Epidermal melanocyte (primary cell): ENCODE data around the gene MATCAP1.
A peak's percentile ranks its signal among the peaks of the same experiment; 100 is the strongest.

Experiments
- DNase-seq: peaks from one replicate; pipeline ENCODE4 v3.0.0; 2011; ENCODE audit warnings: low spot score; ENCODE audit not compliant: insufficient read length

MATCAP1 gene

DNA sequence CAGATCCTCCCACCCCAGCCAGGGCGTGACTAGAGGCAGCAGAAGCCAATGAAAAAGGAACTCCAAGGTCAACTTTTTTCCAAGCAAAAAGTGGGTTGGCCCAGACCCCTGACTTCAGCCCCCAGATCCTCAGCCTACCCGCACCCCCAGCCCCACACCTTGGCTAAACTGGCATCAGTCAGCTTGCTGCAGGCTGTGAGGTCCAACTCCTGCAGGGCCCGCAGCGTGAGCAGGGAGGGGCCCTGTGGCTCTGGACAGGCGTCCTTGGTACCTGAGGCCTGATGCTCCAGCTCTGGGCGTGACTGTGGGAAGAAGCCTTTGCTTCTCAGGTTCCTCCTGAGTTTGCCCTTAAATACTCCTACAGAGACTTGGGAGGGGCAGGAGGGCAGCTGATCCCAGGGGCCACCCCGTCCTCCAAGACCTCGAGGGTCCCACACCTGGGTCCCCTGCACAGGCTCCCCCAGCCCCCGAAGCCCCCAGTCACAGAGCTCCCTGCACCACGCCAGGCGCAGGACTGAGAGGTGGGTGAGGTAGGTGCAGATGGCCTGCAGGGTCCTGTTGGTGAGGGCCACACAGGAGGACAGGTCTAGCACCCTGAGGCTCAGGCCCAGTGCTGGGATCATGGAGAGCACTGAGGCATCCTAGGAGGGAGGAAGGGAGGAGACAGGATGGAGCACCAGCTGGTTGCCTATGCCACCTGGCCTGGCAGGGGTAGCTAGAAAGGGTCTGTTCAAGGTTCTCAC is 24.6 kb upstream of the MATCAP1 start:
- DNase-seq, result no peak

GRCh38 chr16:67207249-67208091 is 23.7 kb upstream of the MATCAP1 start:
- DNase-seq, result no peak

DNA sequence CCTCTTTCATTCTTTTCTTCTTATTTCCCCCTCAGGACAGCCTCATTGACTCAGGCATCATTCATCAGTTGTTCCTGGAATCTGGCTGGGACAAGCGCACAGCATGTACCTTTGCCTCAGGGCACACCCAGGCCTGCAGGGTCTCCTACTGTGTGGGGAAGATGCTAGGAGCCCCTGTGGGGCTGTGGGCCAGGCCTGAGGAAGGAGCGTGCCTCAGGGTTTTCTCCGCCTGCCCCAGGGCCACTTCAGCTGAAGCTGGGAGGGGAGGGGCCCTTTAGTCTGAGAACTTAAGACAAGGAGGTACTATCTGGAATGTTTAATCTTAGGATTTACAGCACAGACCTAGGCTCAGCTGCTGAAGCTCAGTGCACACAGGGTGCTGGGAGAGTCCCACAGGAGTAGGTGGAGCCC is 23.1 kb upstream of the MATCAP1 start:
- no peak for DNase-seq

- no peak for DNase-seq
Measured at GRCh38 chr16:67206129-67206837, 22.5 kb upstream of the MATCAP1 start.

DNA sequence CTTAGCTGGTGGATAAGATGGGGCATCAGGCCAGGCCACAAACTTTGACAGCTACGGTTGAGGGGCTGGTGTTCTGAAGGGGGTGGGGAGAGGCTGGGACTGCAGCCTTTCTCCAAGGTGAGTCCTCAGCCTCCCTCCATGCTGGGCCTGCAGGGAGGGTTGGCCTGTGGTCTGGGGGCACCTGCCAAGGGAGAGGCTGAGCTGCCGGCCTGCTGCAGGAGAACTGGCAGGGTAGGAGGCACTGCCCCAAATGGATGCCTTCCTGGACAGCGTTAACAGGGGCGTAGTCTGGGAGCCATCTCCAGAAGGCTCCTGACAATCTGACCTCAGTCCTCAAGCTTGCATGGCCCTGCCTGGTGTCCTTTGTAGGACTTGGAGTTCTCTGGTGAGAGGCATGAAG is 20.3 kb upstream of the MATCAP1 start:
- DNase-seq, result no peak

DNA sequence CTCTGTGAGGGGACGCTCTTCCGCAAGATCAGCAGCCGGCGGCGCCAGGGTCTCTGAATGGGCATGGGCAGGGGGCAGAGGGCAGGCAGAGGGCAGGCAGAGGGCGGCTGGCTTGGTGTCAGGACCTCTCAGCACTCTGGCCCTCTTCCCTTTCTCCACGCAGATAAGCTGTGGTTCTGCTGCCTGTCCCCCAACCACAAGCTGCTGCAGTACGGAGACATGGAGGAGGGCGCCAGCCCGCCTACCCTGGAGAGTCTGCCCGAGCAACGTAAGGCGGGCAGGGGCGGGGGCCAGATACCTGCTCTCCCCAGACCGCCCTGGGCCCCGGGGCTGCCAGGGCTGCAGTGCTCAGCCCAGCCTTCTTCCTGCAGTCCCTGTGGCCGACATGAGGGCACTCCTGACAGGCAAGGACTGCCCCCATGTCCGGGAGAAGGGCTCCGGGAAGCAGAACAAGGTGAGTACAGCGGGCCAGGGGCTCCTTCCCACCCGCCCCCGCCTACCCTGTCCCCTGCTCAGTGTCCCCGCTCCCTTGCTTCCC is 19.3 kb upstream of the MATCAP1 start:
- DNase-seq, result no peak

- no peak for DNase-seq
Measured at GRCh38 chr16:67202426-67202825, 18.7 kb upstream of the MATCAP1 start.

DNA sequence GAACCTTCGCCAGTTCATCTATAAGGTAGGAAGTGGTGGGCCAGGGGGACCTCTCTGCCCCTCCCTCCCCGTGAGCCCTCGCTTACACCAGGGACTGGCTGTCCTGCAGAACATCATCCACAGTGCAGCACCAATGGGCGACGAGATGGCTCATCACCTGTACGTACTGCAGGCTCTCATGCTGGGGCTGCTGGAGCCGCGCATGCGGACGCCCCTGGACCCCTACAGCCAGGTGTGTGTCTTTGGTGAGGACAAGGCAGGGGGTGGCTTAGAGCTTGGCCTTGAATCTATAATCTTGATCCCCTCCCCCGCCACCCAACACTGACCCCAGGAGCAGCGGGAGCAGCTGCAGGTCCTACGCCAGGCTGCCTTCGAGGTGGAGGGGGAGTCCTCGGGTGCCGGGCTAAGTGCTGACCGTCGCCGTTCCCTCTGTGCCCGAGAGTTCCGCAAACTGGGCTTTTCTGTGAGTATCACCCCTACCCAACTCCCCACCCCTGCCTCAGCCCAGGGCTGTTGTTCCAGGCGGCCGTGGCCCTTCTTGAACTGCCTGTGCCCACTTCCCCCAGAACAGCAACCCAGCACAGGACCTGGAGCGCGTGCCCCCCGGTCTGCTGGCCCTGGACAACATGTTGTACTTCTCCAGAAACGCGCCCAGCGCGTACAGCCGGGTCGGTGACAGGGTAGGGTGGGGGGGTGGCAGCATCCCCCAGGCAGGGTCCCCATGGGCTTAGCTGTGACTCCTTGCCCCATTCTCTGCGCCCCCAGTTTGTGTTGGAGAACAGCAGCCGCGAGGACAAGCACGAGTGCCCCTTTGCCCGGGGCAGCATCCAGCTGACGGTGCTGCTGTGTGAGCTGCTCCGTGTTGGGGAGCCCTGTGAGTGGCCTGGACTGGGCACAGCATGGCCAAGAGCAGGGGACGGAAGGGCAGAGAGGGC is 17.9 kb upstream of the MATCAP1 start:
- DNase-seq, result no peak

DNA sequence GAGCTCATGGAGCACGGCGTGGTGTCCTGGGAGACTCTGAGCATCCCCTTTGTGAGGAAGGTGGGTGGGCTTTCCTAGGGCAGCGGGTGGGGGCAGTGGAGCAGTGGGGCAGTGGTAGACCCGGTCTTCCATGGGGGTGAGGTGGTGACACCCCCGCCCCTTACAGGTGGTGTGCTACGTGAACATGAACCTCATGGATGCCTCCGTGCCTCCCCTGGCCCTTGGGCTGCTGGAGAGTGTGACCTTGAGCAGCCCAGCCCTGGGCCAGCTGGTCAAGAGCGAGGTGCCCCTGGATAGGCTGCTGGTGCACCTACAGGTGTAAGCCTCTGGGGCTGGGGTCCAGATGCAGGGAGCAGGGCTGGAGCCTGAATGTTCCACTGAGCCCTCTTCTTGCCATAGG is 16.7 kb upstream of the MATCAP1 start:
- DNase-seq, result no peak

- no peak for DNase-seq
Measured at GRCh38 chr16:67199808-67200198, 16.0 kb upstream of the MATCAP1 start.

DNA sequence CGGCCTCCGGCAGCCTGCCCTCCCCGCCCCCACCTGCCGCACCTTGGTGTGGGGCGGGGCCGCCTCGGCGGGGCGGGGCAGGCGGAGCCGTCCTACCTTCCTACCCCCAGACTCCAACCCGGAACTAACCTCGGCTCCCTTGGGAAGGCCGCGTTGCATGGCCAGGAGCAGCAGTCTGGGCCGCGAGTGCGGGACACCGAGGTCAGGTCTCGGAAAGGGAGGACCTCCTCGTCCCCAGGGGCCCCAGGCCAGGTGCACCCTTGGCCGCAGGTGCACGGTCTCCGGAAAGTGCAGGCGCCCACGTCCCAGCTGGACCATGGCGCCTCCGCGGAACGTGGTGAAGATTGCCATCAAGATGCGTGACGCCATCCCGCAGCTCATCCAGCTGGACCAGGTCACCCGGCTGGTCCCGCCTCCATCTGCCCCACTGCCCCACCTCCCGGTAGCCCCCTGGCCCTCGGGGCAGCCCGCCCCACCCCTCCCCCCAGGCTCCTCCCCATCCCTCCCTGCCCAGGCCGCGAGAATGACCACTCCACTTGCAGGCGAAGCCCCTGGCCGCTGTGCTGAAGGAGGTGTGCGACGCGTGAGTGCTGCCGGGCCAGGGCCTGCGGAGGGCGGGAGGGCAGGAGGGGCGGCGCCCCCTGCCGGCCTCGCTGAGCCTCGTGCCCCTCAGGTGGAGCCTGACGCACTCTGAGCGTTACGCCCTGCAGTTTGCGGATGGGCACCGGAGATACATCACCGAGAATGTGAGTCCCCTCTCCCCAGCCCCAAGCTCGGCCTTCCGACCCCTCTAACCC is 15.4 kb upstream of the MATCAP1 start, which contains the start of gene ELMO3:
ELMO3 (plus strand) TSS at position 121 of the 797 bp plus-strand sequence; CDS start at position 317, 196 bp downstream.
- DNase-seq, result no peak

DNA sequence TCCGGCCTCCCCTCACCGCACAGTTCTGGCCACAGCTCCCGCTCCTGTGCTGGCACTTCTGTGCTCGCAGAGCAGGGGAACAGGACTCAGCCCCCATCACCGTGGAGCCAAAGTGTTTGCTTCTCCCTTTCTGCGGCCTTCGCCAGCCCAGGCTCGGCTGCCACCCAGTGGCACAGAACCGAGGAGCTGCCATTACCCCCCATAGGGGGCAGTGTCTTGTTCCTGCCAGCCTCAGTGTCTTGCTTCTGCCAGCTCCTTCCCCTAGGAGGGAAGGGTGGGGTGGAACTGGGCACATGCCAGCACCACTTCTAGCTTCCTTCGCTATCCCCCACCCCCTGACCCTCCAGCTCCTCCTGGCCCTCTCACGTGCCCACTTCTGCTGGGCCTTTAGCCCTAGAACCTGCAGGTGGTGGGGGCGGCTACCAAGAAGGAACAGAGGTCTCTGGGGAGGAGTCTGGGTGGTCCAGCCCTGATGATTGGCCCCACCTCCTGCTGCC is 14.5 kb upstream of the MATCAP1 start:
- no peak for DNase-seq

DNA sequence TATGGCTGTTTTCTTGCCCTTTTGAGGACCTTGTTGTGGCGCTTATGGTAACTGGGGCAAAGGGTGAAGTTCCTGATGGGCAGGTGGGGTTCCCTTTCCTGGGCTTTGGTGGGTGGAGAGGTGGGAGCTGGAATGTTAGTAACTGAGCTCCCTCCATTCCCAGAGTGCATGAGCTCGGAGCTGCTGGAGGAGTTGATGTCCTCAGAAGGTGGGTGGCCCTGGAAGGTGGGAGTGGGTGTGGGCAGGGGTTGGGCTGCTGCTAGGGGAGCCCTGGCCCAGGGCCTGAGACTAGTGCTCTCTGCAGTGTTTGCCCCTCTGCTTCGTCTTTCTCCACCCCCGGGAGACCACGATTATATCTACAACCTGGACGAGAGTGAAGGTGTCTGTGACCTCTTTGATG is 13.9 kb upstream of the MATCAP1 start:
- no peak for DNase-seq

GRCh38 chr16:67196881-67197280 is 13.1 kb upstream of the MATCAP1 start:
- no peak for DNase-seq

GRCh38 chr16:67195676-67196075 is 11.9 kb upstream of the MATCAP1 start:
- no peak for DNase-seq

DNA sequence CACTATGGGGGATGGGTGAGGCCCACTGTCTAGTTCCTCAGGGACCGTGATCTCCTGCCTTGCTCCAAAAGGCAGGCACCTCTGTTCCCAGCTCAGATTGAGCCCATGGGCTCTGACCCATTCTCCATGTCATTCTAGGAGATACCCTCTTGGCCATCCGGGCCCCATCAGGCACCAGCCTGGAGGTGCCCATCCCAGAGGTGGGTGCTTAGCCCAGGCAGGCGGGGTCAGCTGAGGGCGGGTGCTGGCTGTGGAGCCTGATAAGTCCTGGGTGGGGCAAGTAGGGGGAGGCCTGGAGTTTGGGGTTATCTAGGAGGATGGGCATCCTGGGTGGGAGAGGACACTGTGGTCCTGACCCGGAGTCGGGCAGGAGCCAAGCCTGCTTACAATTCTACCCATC is 10.5 kb upstream of the MATCAP1 start:
- DNase-seq, result no peak

DNA sequence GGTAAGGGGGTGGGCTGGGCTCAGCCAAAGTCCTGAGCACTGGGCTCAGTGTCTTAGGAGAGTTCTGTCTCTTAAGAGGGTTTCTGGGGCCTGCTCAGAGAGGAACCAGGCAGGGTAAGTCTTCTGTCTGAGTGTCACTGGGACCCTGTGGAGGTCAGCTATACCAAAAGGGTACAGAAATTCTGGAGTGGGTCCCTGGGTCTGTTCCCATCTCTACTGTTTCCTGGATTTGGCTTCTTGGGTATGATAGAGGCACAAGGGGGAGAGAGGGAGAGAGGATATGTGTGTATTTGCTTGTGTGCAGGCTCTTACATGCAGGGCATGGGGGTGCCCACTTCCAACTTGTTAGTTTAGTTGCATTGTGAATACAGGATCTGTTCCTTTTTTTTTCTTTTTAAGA is 9.8 kb upstream of the MATCAP1 start:
- no peak for DNase-seq

DNA sequence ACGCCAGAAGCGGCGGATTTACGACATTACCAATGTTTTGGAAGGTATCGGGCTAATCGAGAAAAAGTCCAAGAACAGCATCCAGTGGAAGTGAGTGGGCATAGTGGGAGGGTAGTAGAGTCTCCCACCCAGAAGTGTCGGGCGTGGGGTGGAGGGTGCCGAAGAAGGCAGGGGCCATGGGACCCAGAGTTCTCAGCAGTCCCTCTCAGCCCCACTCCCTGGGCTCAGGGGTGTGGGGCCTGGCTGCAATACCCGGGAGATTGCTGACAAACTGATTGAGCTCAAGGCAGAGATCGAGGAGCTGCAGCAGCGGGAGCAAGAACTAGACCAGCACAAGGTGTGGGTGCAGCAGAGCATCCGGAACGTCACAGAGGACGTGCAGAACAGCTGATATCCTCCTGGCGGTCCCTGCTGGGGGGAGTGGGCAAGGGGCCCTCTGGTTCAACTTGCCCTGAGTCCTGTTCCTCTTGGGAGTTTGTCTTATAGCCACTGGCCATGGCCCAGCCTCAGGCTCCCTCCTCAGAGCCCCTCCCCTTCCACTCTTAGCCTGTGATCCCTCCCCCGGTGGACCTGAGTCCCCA is 9.1 kb upstream of the MATCAP1 start:
- no peak for DNase-seq

DNA sequence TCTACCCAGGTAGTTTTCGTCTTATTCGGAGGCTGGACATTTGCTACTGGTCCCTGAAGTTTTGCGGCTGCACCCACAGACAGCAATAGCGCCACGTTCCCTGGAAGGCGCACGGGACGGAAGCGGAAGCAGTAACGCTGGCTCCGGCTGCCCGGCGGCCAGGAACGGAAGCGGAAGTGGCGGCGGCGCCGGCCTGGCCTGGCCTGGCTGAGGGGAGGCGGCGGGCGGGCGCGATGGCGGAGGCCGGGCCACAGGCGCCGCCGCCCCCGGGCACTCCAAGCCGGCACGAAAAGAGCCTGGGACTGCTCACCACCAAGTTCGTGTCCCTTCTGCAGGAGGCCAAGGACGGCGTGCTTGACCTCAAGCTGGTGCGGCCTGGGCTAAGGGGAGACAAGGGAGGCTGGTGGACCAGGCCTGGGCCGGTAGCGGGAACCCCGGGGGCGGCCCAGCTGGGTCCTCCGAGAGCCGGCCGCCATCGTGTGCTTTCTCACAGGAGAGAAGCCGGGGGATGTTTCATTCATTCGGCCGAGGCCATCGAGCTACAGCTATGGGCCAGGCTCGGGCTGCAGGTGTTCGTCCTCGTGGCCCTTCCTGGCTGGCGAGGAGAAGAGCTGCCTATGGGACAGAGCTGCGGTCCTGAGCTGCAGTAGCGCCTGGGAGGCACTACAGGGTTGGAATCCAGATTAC is 8.4 kb upstream of the MATCAP1 start, which contains the start of gene E2F4:
E2F4 (plus strand) TSS at position 161 of the 687 bp plus-strand sequence; CDS start at position 234, 73 bp downstream.
- DNase-seq, result peak; percentile 97
